Measurements from ENCODE around the gene TCTN3.
A peak's percentile ranks its signal among the peaks of the same experiment; 100 is the strongest.
"Not testable (repeated sequence)": the region's sequence is repeated elsewhere in the genome, so short reads cannot be mapped to it uniquely, and the experiment has no call there.

TCTN3 gene

DNA sequence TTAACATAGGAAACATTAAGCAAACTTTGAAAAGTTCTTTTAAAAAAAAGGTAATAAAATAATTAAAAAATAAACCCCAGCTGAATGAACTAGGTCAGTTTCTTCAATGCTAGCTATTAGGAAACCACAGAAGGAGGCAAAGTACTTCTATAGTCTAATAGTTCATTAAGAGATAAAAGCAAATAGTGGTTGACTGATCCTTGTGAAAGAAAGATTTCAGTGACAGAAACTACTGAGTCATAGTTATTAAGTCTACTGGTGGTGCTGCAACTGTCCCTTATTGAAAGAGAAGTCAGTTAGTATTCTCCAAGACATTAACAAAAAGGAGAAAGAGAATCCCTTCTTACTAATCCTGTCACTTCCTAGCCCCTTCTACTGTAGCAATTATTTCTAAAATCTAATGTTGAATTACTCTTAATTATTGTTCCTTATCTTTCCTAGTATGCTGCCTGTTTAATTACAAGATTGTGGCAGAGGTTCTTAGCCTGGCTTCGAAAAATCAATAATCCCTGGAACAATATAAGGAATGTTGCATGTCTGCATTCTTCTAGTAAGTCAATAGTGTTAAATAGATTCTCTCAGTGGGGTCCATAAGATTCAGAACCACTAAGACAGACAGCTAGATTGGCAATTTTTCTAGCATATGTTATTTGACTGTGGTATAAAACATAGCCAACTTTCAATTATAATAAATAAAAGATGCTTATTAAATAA is 18.2 kb downstream of the TCTN3 start:
- FAIRE-seq: no peak

DNA sequence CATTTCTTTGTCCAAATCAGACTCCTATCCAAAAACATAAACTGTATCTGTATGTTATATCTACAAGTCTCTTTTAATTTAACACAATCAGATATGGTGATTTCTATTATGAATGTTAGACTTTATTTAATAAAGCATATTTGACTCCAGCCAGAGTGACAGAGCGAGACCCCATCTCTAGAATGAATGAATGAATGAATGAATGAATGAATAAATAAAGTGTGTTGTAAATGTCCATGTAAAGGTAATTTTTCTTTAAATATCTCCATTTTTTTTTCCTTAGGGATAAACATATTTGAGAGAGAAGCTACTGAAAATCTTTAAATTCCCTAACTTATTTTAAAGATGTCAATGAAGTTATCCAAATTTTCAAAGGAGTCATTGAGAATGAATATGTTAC is 19.1 kb downstream of the TCTN3 start:
- FAIRE-seq: no peak

DNA sequence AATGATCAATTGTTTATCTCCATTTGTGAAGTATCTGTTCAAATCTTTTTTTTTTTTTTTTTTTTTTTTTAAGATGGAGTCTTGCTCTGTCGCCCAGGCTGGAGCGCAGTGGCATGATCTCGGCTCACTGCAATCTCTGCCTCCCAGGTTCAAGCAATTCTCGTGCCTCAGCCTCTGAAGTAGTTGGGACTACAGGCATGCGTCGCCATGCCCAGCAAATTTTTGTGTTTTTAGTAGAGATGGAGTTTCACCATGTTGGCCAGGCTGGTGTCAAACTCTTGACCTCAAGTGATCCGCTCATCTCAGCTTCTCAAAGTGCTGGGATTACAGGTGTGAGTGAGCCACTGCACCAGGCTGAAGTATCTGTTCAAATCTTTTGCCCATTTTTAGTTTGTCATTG is 21.1 kb downstream of the TCTN3 start:
- not testable (repeated sequence) for FAIRE-seq

DNA sequence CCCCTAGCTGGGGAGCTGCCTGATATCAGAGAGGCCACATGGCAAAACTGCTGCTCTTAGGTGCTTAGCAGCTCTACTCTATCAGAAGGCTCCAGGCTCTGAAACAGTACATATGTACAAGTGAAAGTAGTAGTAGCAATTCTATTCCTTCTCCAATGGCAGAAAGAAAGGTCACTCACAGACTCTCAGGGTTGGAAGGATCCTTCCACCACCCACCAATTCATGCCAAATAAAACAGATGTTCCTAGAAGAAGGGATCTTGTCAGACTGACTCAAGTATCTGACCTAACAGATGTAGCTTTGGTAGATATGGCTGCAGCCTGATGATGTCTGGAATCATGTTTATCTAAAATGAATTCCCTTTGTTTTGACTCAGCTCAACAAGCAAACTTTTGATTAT is 29.2 kb downstream of the TCTN3 start:
- no peak for FAIRE-seq

DNA sequence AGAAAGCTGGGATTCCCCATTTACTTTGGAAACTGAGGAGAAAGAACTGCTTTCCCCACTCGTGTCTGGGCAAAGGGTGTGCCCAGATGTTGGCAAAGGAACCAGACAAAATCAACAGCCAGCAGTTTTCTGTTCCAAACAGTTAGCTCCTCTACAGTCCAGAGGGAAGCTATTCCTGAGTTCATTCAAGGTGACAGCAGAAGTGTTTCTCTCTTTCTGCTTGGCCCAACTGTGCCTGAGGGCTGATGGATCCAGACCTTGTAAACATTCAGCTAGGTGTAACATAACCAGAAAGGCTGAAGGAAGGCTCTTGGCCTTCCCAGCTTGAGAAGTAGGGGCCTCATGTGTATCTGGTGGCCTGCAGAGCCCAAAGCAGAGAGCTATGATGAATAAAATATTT is 30.2 kb downstream of the TCTN3 start:
- no peak for FAIRE-seq

DNA sequence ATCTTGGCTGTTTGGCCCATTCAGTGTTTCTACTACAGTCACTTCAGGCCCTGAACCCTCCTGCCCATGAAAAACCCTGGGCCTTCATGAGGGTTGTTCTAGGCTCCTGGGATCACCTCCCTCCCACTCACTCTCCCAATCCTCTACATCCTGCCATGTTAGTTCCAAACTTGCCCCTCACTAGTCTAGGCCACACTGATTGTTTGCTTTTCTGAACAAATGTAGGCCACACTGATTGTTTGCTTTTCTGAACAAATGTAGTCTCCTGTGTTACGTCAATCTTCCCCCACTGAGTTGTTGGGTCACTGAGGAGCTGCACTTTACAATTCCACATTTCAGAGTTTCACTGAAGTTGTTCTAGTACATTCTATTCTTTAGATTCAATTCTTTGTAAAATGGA is 31.9 kb downstream of the TCTN3 start:
- no peak for FAIRE-seq

DNA sequence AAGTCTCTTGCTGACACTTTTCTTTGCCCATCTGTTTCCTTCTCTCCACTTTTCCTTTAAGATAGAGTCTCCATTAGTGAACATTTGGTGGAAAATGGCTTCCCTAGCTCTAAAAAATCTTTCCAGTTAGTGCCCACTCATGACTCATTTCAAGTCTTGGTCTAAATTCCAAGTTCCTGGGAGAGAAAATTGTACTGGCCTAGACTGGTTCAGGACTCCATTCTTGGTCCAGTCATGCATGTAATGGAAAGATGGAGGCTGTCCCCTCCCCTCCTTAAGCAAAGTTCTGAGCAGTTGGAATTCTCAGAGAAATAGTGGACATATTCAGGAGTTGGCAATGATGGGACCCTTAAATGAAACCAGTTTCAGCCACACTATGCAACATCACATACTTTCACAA is 33.4 kb downstream of the TCTN3 start:
- no peak for FAIRE-seq

DNA sequence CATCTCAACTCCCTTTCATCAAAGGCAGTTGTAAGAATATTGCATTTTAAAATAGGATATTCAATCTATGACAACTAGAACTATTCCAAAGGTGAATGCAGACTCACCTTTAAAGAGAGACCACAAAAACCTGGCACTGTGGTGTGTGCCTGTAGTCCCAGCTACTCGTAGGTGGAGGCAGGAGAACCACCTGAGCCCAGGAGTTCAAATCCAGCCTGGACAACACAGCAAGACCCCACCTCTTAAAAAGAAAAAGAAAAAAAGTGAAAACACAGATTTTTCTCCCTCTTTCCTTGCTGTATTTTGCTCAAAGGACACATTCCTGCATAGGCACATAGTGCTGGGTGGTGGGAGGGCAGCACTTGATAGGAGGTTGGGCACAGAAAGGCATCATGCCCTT is 36.5 kb downstream of the TCTN3 start:
- no peak for FAIRE-seq

DNA sequence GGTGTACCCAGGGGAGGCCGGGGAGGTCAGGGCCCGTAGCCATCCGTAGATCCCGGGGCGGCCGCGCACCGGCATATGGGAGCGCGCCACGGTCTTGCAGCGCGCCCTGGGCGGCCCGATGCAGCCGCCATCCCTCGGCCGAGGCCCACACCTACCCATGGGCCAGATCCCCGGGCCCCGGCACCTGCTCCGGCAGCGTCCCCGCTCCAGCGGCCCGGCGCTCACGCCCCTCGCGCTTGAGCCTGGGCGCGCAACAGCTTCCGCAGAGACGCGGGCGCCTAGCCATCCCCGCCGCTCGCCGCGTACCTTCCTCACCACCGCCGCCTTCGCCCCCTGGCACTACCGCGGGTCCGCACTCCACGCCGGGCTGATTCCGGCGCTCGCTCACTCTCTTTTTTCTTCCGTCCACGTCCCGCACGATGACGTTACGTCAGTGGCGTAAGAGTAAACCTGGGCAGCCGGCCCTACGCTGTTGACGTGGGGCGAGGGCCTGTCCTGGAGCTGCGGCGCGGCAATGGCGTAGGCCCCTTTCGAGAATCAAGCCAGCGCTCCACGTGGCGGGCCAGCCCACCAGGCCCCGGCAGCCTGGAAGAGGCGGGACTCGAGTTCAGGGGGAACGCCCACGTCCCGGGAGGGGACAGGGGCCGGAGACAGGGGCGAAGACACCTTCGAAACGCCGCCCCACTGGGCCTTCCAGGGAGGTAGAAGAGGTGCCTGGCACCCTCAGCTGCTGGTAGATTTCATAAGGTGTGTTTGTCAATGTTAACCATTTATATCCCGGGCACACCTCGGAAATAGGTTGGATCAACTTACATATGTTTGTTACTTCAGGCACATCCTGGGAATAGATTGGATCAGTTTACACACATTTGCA is 37.2 kb downstream of the TCTN3 start, which contains the start of gene ALDH18A1:
ALDH18A1 (minus strand) TSS at position 421 of the 874 bp plus-strand sequence. CDS start 3,334 bp downstream, outside the sequence.
- FAIRE-seq: peak; percentile 95

DNA sequence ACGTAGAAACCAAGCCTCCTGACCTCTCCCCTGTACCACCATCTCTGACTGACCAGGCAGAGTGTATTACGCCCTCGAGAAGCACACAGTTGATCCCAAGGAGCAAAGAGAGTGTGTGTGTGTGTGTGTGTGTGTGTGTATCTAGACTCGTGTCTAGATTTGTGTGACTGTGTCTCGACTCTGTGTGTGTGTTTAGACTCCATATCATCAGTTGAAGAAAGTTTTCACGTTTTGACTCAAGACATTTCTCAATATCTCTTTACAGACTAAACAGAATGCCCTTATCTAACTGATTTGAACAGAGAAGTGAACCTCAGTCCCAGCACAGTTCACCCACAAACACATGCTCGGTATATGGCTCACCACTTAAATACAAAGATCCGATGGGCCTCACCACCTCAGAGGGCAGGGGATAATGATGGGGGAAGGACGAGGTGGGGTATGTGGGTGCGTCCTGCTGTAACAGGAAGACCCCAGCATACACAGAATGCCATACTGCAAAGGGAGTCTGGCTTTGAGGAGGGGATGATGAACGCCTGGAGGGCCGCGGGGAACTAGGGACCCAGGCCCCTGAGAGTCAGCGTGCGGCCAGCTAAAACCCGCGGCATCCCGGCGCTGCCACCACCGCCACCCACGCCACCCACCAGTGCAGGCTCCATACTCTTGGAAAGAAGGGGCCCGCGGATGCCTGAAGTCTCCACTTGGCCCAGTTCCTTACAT is 38.0 kb downstream of the TCTN3 start:
- no peak for FAIRE-seq

DNA sequence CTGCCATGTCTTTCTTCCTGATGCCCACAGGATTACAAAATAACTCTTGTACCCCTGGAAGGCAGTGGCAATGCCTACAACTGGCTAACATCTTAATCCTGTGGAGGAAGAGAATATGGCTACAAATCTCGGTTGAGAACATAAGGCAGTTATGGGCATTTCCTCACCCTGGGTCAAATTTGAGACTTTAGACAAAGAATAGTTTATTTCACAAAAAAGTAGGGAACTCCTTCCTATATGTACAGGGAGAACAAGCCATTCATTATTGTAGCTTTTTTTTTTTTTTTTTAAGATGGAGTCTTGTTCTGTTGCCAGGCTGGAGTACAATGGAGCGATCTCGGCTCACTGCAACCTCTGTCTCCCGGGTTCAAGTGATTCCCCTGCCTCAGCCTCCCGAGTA is 39.8 kb downstream of the TCTN3 start:
- FAIRE-seq: no peak

DNA sequence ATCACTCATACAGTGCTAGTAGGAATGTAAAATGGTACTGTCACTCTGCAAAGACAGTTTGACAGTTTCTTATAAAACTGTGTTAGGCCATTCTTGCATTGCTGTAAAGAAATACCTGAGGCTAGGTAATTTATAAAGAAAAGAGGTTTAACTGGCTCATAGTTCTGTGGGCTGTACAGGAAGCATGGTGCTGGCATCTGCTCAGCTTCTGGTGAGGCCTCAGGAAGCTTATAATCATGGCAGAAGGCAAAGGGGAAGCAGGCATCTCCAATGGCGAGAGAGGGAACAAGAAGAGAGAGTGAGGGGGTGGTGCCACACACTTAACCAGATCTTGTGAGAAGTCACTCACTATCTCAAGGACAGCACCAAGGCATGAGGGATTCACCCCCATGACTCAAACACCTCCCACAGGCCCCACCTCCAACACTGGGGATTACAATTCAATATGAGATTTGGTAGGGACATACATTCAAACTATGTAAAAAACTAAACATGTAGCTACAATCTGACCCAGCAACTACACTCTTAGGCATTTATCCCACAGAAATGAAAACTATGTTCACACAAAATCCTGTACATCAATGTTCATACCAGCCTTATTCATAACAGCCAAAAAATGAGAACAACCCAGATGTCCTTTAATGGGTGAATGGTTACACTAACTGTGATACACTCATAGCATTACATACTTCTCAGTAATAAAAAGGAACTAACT is 42.2 kb downstream of the TCTN3 start:
- no peak for FAIRE-seq

DNA sequence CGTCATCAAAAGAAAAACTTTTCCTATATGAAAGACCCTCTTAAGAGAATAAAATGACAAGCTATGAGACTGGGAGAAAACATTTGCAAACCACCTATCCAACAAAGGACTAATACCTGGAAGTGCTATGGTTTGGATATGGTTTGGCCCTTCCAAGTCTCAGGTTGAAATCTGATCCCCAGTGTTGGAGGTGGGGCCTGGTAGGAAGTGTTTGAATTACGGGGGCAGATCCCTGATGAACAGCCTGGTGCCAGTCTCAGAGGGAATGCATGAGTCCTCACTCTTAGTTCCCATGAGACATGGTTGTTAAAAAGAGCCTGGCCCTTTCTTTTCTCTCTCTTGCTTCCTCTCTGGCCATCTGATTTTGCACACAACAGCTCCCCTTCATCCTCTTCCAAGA is 43.5 kb downstream of the TCTN3 start:
- FAIRE-seq: no peak

DNA sequence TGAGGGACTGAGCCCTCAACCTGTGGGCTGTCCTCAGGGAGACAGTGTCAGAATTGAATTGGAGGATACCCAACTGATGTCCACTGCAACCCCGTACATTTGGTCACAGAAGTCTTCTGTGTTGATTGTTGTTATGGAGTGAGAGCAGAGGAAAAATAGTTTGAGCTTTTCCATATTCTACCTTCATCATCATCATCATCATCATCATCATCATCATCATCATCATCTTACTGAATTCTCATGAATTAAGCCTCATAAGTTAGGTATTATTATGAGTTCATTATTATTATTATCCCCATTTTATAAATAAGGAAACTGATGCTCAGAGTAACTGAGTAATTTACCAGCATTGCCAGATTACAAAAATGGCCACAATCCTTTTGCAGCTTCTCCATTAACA is 45.6 kb downstream of the TCTN3 start:
- no peak for FAIRE-seq

DNA sequence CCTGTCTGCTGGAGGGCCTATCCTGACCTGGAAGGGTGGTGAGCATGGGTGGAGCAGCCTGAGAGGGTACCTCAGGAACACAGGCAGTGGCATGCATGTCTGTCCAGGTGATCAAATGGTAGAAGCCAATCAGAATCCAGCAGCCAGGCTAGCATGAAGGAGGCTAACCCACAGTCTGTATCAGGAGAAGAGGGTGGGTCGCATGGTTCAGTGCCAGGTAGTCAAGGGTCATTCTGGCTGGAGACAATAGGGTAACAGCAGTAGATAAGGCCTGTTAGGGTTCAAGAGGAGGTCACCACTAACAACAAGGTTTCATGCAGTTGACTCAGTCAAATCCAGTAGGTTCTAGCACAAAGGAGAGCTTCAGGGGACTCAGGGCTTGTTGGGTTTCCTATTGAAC is 47.6 kb downstream of the TCTN3 start:
- FAIRE-seq: no peak

DNA sequence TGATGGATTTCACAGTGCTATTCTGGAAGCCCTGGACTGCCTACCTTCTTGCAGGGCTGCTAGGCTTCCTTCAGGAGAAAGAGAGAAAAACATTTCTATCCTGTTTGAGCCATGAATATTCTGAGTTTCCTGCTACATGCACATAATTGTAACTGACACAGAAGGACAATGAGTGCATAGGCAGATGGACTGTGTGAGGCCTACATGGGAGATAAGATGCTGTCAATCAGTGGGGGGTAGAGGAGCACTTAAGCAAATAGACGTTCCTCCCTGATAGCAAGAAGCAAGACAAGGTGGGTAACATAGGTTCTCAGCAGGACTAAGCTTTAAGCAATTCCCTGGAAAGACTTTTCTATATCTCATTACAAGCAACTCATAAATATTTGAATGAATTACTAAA is 48.8 kb downstream of the TCTN3 start:
- no peak for FAIRE-seq

DNA sequence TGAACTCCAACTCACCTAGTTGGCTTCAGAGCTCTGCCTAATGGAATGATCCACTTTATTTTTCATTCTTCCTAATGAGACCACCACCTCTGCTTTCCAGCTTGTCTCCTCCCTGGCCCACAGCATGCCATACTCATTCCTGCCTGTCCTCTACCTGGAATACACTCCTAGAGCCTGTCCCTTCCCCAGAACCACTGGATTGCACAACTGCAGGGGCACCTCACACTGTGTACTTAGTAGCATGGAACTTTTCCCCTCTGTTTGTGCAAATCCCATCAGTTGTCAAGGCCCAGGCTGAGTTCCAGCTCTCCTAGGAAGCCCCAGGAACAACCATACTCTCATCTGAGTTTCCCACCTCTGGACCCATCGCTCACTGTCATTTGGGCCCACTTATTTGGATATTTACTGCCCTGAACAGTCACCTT is 52.8 kb downstream of the TCTN3 start:
- no peak for FAIRE-seq

DNA sequence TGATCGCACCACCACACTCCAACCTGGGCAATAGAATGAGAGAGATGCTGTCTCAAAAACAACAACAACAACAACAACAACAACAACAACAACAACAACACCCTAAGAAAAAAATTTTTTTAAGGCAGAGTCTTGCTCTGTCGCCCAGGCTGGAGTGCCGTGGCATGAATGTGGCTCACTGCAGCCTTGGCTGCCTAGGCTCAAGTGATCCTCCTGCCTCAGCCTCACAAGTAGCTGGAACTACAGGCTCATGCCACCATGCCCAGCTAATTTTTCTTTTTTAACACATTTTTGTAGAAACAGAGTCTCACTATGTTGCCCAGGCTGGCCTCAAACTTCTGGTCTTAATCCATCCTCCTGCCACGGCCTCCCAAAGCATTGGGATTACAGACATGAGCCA is 55.8 kb downstream of the TCTN3 start:
- FAIRE-seq: no peak

DNA sequence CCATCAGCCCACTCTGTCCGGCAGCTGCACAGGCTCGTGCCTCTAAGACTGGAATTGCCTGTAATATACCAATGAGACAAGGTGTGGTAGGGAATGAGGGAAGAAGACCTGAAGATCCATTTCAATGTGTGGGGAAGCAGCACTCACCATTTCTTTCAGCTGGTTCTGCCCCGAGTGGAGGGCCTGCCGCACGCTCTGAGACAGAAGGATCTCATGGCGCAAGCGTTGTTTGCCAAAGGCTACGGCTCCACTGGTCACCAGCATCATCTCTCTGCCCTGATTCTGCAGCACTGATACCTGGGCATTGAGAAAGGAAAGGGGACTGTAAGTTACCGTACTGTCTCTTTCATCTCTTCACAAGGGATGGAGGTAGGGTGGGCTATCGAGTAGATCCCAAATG is 56.6 kb downstream of the TCTN3 start:
- no peak for FAIRE-seq

DNA sequence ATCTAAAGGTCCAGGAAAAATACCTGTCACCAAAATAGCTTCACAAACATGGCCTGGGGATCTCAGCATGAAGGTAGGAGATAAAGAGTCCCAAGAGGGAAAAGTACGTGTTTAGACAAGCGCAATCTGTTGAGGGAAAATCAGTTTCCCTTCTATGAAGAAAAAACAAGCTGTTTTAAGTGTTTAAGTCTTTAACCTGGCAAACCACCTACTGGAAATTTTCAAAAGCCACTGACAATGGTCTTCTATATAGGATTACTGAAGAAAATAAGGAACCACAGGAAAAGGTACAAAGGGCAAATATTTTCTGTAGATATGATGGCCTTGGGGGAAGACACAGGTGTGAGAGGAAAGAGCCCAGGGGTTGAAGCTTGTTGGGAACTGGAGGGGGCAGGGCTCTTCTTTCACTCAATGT is 58.4 kb downstream of the TCTN3 start:
- no peak for FAIRE-seq

DNA sequence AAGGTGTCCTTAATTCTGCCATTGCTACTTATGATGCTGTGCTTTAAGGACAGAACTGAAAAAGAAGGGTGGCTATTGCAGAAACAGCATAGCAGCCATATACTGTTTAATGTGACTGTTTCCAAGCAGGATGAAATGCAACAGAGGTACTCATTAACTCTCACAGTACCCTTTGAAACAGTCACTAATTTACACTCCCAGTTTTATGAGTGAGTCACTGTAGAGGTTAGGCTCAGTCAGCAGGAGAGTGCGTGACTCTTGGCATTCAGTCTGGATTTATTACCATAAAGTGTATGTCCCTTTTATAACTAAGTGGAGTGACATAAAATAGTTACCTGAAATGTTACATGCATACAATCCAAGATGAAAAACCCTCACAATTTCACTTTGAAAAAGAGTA is 64.9 kb downstream of the TCTN3 start:
- no peak for FAIRE-seq

DNA sequence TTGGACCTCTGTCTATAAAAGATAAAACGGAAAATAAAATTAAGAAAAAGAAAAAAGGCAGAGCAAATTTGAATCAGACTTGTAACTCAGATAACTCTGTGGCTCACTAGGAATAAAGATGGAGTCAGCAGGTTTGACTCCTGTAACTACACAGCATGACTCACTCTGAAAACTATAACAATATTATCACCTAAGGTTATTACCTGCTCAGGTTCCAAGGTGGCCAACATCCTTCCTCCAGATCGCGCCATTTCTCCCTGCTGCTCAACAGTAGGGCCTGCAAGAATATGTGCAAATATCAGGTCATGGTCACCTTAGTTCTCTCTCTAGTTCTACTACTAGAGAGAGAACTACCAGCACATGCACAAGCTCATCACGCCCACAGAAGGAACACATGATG is 67.2 kb downstream of the TCTN3 start:
- no peak for FAIRE-seq

DNA sequence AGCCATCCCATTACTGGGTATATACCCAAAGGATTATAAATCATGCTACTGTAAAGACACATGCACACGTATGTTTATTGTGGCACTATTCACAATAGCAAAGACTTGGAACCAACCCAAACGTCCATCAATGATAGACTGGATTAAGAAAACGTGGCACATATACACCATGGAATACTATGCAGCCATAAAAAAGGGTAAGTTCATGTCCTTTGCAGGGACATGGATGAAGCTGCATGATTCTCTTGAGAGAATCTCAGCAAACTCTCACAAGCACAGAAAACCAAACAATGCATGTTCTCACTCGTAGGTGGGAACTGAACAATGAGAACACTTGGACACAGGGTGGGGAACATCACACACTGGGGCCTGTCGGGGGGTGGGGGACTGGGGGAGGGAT is 73.3 kb downstream of the TCTN3 start:
- FAIRE-seq: not testable (repeated sequence)

Data from endometrium (tissue), 2 donors.